Measurements from ENCODE around the gene FXYD1. TPM values are rescaled to one million over a fixed set of nuclear protein-coding genes. Genes with fewer than 3 reads are reported as not detected.

The FXYD1 gene
- total and polyA plus RNA-seq, 2 donors (not counting 3 experiments of a cell fraction or from before 2014, with no cell fraction given) = not detected

- Histone ChIP-seq H3K4me1 (ENCODE audit: control insufficient read depth, extremely low read depth, insufficient read depth, low read length) (no peaks in the 10 kb centered on the region), H3K36me3 (ENCODE audit: control insufficient read depth in 2 of 2, extremely low read depth in 1 of 2, insufficient read depth in 2 of 2, low read length in 2 of 2) (no peaks in the 10 kb centered on the region), H3K9ac (replicated peaks; ENCODE audit: extremely low read depth, insufficient read depth, low read length) (no peak overlapping the region), H2AFZ (ENCODE audit: low read depth, low read length) (peak overlapping the region; percentile 54), H3K4me3 (replicated peaks in 1 of 3; ENCODE audit: insufficient read depth in 1 of 3, low read depth in 1 of 3, low read length in 3 of 3) (no peak overlapping the region), H3K79me2 (ENCODE audit: control insufficient read depth, insufficient read depth, low read length) (no peaks in the 10 kb centered on the region), H3K27me3 (ENCODE audit: control insufficient read depth in 2 of 2, insufficient read depth in 2 of 2, low read length in 2 of 2) (peaks cover 1 to 2% of the 10 kb centered on the region in 2 experiments), H3K9me3 (replicated peaks; ENCODE audit: control insufficient read depth, insufficient read depth, low read length) (no peaks in the 10 kb centered on the region), H3K9me1 (replicated peaks; ENCODE audit: control insufficient read depth, extremely low read depth, insufficient read depth, low read length) (no peaks in the 10 kb centered on the region), H3K4me2 (ENCODE audit: insufficient read depth, low read length) (no peak overlapping the region), H4K20me1 (replicated peaks; ENCODE audit: control insufficient read depth, extremely low read depth, insufficient read depth, low read length) (no peaks in the 10 kb centered on the region), H3K27ac (ENCODE audit: insufficient read depth, low read depth, low read length) (no peak overlapping the region)
- ChIA-PET POLR2A (no interaction called here), CTCF (interaction anchor here (1.0 to 4.3 kb wide), 5 partner anchors 10 to 51 kb away, joined by 4 to 35 read pairs (median 9); no protein-coding TSS in a partner anchor)
- no TSS peak for BruUV-seq (replicated peaks)
- intact Hi-C loops (cut with micrococcal nuclease) = loop anchor here (1.0 kb wide), 3 partner anchors 23 to 117 kb away; no protein-coding TSS in a partner anchor
- dilution Hi-C loops (cut with MboI; ENCODE audit: extremely low pct_ligation_motif_present, low sequenced_read_pairs) = no loop called here
- DNase-seq (ENCODE audit: low read depth, low spot score) (peak; percentile 57), FAIRE-seq (peak; percentile 67)
- TF ChIP-seq EZH2 (IDR thresholded peaks at IDR 0.05; ENCODE audit: borderline replicate concordance, low read depth, low read length, severe bottlenecking) (no peak), CTCF (IDR thresholded peaks at IDR 0.05; ENCODE audit: extremely low read depth in 1 of 2, insufficient read depth in 1 of 2, low read depth in 1 of 2, low read length in 2 of 2) (peak; percentile 41 to 66)
These were observed 48.0 kb upstream of the FXYD1 start for GRCh38 chr19:35090506-35091214.

GRCh38 chr19:35093430-35093829 lies 45.2 kb upstream of the FXYD1 start:
- intact Hi-C loops (cut with micrococcal nuclease) (no loop called here), dilution Hi-C loops (cut with MboI; ENCODE audit: extremely low pct_ligation_motif_present, low sequenced_read_pairs) (no loop called here)
- Histone ChIP-seq H3K9me3 (replicated peaks; ENCODE audit: control insufficient read depth, insufficient read depth, low read length) (no peaks in the 10 kb centered on the region), H3K9ac (replicated peaks; ENCODE audit: extremely low read depth, insufficient read depth, low read length) (no peak overlapping the region), H3K9me1 (replicated peaks; ENCODE audit: control insufficient read depth, extremely low read depth, insufficient read depth, low read length) (no peaks in the 10 kb centered on the region), H2AFZ (ENCODE audit: low read depth, low read length) (no peak overlapping the region), H3K4me2 (ENCODE audit: insufficient read depth, low read length) (no peak overlapping the region), H3K4me1 (ENCODE audit: control insufficient read depth, extremely low read depth, insufficient read depth, low read length) (no peaks in the 10 kb centered on the region), H3K27ac (ENCODE audit: insufficient read depth, low read depth, low read length) (no peak overlapping the region), H3K27me3 (ENCODE audit: control insufficient read depth in 2 of 2, insufficient read depth in 2 of 2, low read length in 2 of 2) (peaks cover 1 to 2% of the 10 kb centered on the region in 2 experiments), H3K4me3 (replicated peaks in 1 of 3; ENCODE audit: insufficient read depth in 1 of 3, low read depth in 1 of 3, low read length in 3 of 3) (no peak overlapping the region), H3K36me3 (ENCODE audit: control insufficient read depth in 2 of 2, extremely low read depth in 1 of 2, insufficient read depth in 2 of 2, low read length in 2 of 2) (no peaks in the 10 kb centered on the region), H4K20me1 (replicated peaks; ENCODE audit: control insufficient read depth, extremely low read depth, insufficient read depth, low read length) (no peaks in the 10 kb centered on the region), H3K79me2 (ENCODE audit: control insufficient read depth, insufficient read depth, low read length) (no peaks in the 10 kb centered on the region)
- no TSS peak for BruUV-seq (replicated peaks)
- TF ChIP-seq MAX (IDR thresholded peaks at IDR 0.05; ENCODE audit: insufficient read depth, insufficient read length) (no peak), EZH2 (IDR thresholded peaks at IDR 0.05; ENCODE audit: borderline replicate concordance, low read depth, low read length, severe bottlenecking) (no peak), FOS (IDR thresholded peaks at IDR 0.05; ENCODE audit: borderline replicate concordance, insufficient read depth, low read length) (no peak), MYC (IDR thresholded peaks at IDR 0.05; ENCODE audit: low read depth, low read length) (no peak), POLR2A (IDR thresholded peaks at IDR 0.05; ENCODE audit: low read depth, low read length) (no peak), POLR2AphosphoS5 (IDR thresholded peaks at IDR 0.05; ENCODE audit: insufficient read depth, low read depth, low read length) (no peak), GATA2 (IDR thresholded peaks at IDR 0.05; ENCODE audit: insufficient read depth, insufficient read length, low read depth, low read length) (no peak), CTCF (IDR thresholded peaks at IDR 0.05; ENCODE audit: extremely low read depth in 1 of 2, insufficient read depth in 1 of 2, low read depth in 1 of 2, low read length in 2 of 2) (no peak), JUN (IDR thresholded peaks at IDR 0.05; ENCODE audit: borderline replicate concordance, insufficient read depth, insufficient read length, low read depth) (no peak)
- ChIA-PET POLR2A (no interaction called here), CTCF (interaction anchor here (4.3 kb wide), 1 partner anchor 50 kb away, joined by 35 read pairs; no protein-coding TSS in a partner anchor)
- FAIRE-seq (no peak), DNase-seq (ENCODE audit: low read depth, low spot score) (no peak)
